Liver (tissue), 9 donors: Measurements from ENCODE around the gene CCND1. TPM values are rescaled to one million over a fixed set of nuclear protein-coding genes. Genes with fewer than 3 reads are reported as not detected.

Experiments
- DNase-seq: peaks from one replicate; pipeline ENCODE4 v3.0.0-alpha.2; 2017; ENCODE audit warnings: low spot score
- H3K27ac ChIP-seq, 2 donors: one replicate each; pipeline ENCODE4 v1.7.0; 2013; ENCODE audit warnings: inconsistent platforms in 2 of 2, low read length in 2 of 2, control low read depth in 1 of 2, low read depth in 1 of 2, mild to moderate bottlenecking in 1 of 2
- H3K27me3 ChIP-seq, 4 donors: one replicate each; pipeline versions ENCODE4 v1.6.1 to v1.7.0; 2013; ENCODE audit warnings: low read length in 3 of 4, inconsistent platforms in 1 of 4, mild to moderate bottlenecking in 1 of 4, moderate library complexity in 1 of 4; ENCODE audit not compliant: control insufficient read depth in 4 of 4, insufficient read depth in 4 of 4
- H3K36me3 ChIP-seq, 4 donors: one replicate each; pipeline versions ENCODE4 v1.6.1 to v1.7.0; 2013; ENCODE audit warnings: low read length in 3 of 4, mild to moderate bottlenecking in 3 of 4, low read depth in 1 of 4, moderate library complexity in 1 of 4; ENCODE audit not compliant: control insufficient read depth in 4 of 4, insufficient read depth in 3 of 4
- H3K4me1 ChIP-seq, 4 donors: one replicate each; pipeline versions ENCODE4 v1.6.1 to v1.7.0; 2013; ENCODE audit warnings: low read length in 3 of 4, mild to moderate bottlenecking in 3 of 4, moderate library complexity in 1 of 4; ENCODE audit not compliant: control insufficient read depth in 4 of 4, insufficient read depth in 4 of 4
- H3K4me3 ChIP-seq, 3 donors: one replicate each; pipeline versions ENCODE4 v1.6.1 to v1.7.0; 2013; ENCODE audit warnings: low read length in 3 of 3, control low read depth in 1 of 3, low read depth in 1 of 3, mild to moderate bottlenecking in 1 of 3
- H3K9ac ChIP-seq, 2 donors: one replicate each; pipeline ENCODE4 v1.7.0; 2013; ENCODE audit warnings: low read length in 2 of 2, mild to moderate bottlenecking in 2 of 2, moderate library complexity in 2 of 2, control low read depth in 1 of 2, low read depth in 1 of 2
- H3K9me3 ChIP-seq, 4 donors: one replicate each; pipeline versions ENCODE4 v1.6.1 to v1.7.0; 2013; ENCODE audit warnings: low read length in 3 of 4; ENCODE audit not compliant: control insufficient read depth in 4 of 4
- EGR1 ChIP-seq, 2 donors: IDR thresholded peaks; 2 replicates each; pipeline ENCODE4 v1.6.1; 2016 to 2018; ENCODE audit warnings: antibody characterized with exemption in 2 of 2, low read depth in 2 of 2
- FOXA1 ChIP-seq: IDR thresholded peaks from 2 replicates; pipeline ENCODE4 v1.6.1; 2016; ENCODE audit warnings: antibody characterized with exemption
- FOXA2 ChIP-seq: IDR thresholded peaks from 2 replicates; pipeline ENCODE4 v1.6.1; 2016; ENCODE audit warnings: antibody characterized with exemption
- GABPA ChIP-seq, 2 donors: IDR thresholded peaks in 1 of 2; conservative IDR thresholded peaks in 1 of 2; 2 replicates each; pipeline ENCODE4 v1.6.1; 2016; ENCODE audit warnings: antibody characterized with exemption in 2 of 2, mild to moderate bottlenecking in 1 of 2, moderate library complexity in 1 of 2
- HNF4A ChIP-seq, 2 donors: conservative IDR thresholded peaks; 2 replicates each; pipeline ENCODE4 v1.6.1; 2016; ENCODE audit warnings: antibody characterized with exemption in 2 of 2, mild to moderate bottlenecking in 2 of 2
- HNF4G ChIP-seq: IDR thresholded peaks from 2 replicates; pipeline ENCODE4 v1.6.1; 2016; ENCODE audit warnings: antibody characterized with exemption
- JUND ChIP-seq, 2 donors: IDR thresholded peaks; 2 replicates each; pipeline ENCODE4 v1.6.1; 2016; ENCODE audit warnings: antibody characterized with exemption in 2 of 2
- NR2F2 ChIP-seq: IDR thresholded peaks from 2 replicates; pipeline ENCODE4 v1.6.1; 2016; ENCODE audit warnings: antibody characterized with exemption
- RAD21 ChIP-seq, 2 donors: IDR thresholded peaks; 2 replicates each; pipeline ENCODE4 v1.6.1; 2016; ENCODE audit warnings: antibody characterized with exemption in 2 of 2, mild to moderate bottlenecking in 2 of 2
- REST ChIP-seq: IDR thresholded peaks from 2 replicates; pipeline ENCODE4 v1.6.1; 2016; ENCODE audit warnings: antibody characterized with exemption, mild to moderate bottlenecking
- RXRA ChIP-seq, 2 donors: IDR thresholded peaks; 2 replicates each; pipeline ENCODE4 v1.6.1; 2017 to 2018; ENCODE audit warnings: antibody characterized with exemption in 2 of 2, mild to moderate bottlenecking in 1 of 2
- SP1 ChIP-seq: IDR thresholded peaks from 2 replicates; pipeline ENCODE4 v1.6.1; 2018; ENCODE audit warnings: antibody characterized with exemption, mild to moderate bottlenecking
- TAF1 ChIP-seq: conservative IDR thresholded peaks from 2 replicates; pipeline ENCODE4 v1.6.1; 2016; ENCODE audit warnings: antibody characterized with exemption, mild to moderate bottlenecking
- YY1 ChIP-seq: IDR thresholded peaks from 2 replicates; pipeline ENCODE4 v1.6.1; 2016; ENCODE audit warnings: antibody characterized with exemption, mild to moderate bottlenecking
- WGBS: extraction: QIAGEN DNeasy Blood & Tissue Kit; methylation state at CpG from one replicate; pipeline ENCODE4 v1.1.7; 2013; 5-methylcytosine and 5-hydroxymethylcytosine counted together
- polyA plus RNA-seq, 2 donors: library from polyadenylated mRNA; stranded (reverse) in 1 of 2; unstranded in 1 of 2; fragments of 200-250 nt in 1 of 2; fragments of >200 nt in 1 of 2; fragmentation: Nextera tagmentation in 1 of 2; extraction: Ambion mirVana in 1 of 2; gene quantifications; one replicate each; pipeline versions ENCODE4 v1.2.1 to v1.2.3, GENCODE V29; 2013 to 2015
- total RNA-seq, 2 donors: library from RNA; depleted of rRNA; stranded (reverse); fragments of >200 nt; gene quantifications; one replicate each; pipeline ENCODE4 v1.2.3, GENCODE V29; 2014
- TF ChIP-seq, protein P1 (sequence below): IDR thresholded peaks from 2 replicates; pipeline ENCODE4 v1.6.1; 2016; ENCODE audit warnings: antibody characterized with exemption
- TF ChIP-seq, protein P2 (sequence below): IDR thresholded peaks from 2 replicates; pipeline ENCODE4 v1.6.1; 2016; ENCODE audit warnings: antibody characterized with exemption
- TF ChIP-seq, protein P3 (sequence below): IDR thresholded peaks from 2 replicates; pipeline ENCODE4 v1.6.1; 2016; ENCODE audit warnings: antibody characterized with exemption
- TF ChIP-seq, protein P4 (sequence below): fragments of 150-350 bp; IDR thresholded peaks from 2 replicates; pipeline ENCODE4 v1.5.1; 2017; ENCODE audit warnings: improper control_type of control experiment, low read depth, low read length; ENCODE audit not compliant: missing input control
- donor health status: healthy.
- donor health status: healthy.
- donor health status: healthy.
- donor health status: healthy.
- donor health status: healthy.

CCND1 gene
- total and polyA plus RNA-seq, 4 donors, result 28.9 to 100 (median 53.3) TPM

- Histone ChIP-seq H3K9ac (peak overlapping the region in 1 of 2 donors; percentile 39), H3K4me3 (peak overlapping the region in 2 of 3 donors; percentile 14 to 94), H3K36me3 (peaks cover 0 to 2% (median 0%) of the 10 kb centered on the region in 4 donors), H3K9me3 (no peaks in the 10 kb centered on the region), H3K4me1 (peaks cover 17 to 64% (median 46%) of the 10 kb centered on the region in 4 donors), H3K27me3 (no peaks in the 10 kb centered on the region), H3K27ac (peak overlapping the region in 1 of 2 donors; percentile 41)
- TF ChIP-seq, protein P1, sequence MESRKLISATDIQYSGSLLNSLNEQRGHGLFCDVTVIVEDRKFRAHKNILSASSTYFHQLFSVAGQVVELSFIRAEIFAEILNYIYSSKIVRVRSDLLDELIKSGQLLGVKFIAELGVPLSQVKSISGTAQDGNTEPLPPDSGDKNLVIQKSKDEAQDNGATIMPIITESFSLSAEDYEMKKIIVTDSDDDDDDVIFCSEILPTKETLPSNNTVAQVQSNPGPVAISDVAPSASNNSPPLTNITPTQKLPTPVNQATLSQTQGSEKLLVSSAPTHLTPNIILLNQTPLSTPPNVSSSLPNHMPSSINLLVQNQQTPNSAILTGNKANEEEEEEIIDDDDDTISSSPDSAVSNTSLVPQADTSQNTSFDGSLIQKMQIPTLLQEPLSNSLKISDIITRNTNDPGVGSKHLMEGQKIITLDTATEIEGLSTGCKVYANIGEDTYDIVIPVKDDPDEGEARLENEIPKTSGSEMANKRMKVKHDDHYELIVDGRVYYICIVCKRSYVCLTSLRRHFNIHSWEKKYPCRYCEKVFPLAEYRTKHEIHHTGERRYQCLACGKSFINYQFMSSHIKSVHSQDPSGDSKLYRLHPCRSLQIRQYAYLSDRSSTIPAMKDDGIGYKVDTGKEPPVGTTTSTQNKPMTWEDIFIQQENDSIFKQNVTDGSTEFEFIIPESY, result no peak
- TF ChIP-seq, protein P2, sequence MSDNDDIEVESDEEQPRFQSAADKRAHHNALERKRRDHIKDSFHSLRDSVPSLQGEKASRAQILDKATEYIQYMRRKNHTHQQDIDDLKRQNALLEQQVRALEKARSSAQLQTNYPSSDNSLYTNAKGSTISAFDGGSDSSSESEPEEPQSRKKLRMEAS, result no peak
- no peak for TF ChIP-seq RAD21 (IDR thresholded peaks at IDR 0.05)
- no peak for TF ChIP-seq REST
- TF ChIP-seq RXRA (IDR thresholded peaks at IDR 0.05), result no peak
- TF ChIP-seq HNF4A (conservative IDR thresholded peaks at IDR 0.05), result no peak
- TF ChIP-seq FOXA2, result no peak
- TF ChIP-seq NR2F2, result no peak
- no peak for TF ChIP-seq HNF4G
- no peak for TF ChIP-seq EGR1 (IDR thresholded peaks at IDR 0.05; ENCODE audit: low read depth in 2 of 2)
- TF ChIP-seq, protein P3, sequence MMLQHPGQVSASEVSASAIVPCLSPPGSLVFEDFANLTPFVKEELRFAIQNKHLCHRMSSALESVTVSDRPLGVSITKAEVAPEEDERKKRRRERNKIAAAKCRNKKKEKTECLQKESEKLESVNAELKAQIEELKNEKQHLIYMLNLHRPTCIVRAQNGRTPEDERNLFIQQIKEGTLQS, result no peak
- TF ChIP-seq TAF1, result no peak
- TF ChIP-seq GABPA (IDR thresholded peaks at IDR 0.05 in 1 of 2, conservative IDR thresholded peaks at IDR 0.05 in 1 of 2), result no peak
- TF ChIP-seq, protein P4, sequence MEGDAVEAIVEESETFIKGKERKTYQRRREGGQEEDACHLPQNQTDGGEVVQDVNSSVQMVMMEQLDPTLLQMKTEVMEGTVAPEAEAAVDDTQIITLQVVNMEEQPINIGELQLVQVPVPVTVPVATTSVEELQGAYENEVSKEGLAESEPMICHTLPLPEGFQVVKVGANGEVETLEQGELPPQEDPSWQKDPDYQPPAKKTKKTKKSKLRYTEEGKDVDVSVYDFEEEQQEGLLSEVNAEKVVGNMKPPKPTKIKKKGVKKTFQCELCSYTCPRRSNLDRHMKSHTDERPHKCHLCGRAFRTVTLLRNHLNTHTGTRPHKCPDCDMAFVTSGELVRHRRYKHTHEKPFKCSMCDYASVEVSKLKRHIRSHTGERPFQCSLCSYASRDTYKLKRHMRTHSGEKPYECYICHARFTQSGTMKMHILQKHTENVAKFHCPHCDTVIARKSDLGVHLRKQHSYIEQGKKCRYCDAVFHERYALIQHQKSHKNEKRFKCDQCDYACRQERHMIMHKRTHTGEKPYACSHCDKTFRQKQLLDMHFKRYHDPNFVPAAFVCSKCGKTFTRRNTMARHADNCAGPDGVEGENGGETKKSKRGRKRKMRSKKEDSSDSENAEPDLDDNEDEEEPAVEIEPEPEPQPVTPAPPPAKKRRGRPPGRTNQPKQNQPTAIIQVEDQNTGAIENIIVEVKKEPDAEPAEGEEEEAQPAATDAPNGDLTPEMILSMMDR, result no peak
- TF ChIP-seq SP1, result no peak
- no peak for TF ChIP-seq JUND (IDR thresholded peaks at IDR 0.05)
- TF ChIP-seq FOXA1, result no peak
- TF ChIP-seq YY1, result no peak
- no peak for DNase-seq
- 3% methylated on average over 78 of the region's 78 CpGs for WGBS
Measured at GRCh38 chr11:69637941-69638871, 2.8 kb upstream of the CCND1 start.
